HG03565 (cell line): ENCODE data around the gene SLC25A6.
"Not testable (repeated sequence)": the region's sequence is repeated elsewhere in the genome, so short reads cannot be mapped to it uniquely, and the experiment has no call there.

ENCODE experiments used
- ATAC-seq: cut with Tn5 transposase; IDR thresholded peaks from one replicate; pipeline ENCODE4 v1.9.1; 2021; ENCODE audit warnings: mild to moderate bottlenecking, moderate library complexity; ENCODE audit not compliant: unreplicated experiment

SLC25A6 gene

DNA sequence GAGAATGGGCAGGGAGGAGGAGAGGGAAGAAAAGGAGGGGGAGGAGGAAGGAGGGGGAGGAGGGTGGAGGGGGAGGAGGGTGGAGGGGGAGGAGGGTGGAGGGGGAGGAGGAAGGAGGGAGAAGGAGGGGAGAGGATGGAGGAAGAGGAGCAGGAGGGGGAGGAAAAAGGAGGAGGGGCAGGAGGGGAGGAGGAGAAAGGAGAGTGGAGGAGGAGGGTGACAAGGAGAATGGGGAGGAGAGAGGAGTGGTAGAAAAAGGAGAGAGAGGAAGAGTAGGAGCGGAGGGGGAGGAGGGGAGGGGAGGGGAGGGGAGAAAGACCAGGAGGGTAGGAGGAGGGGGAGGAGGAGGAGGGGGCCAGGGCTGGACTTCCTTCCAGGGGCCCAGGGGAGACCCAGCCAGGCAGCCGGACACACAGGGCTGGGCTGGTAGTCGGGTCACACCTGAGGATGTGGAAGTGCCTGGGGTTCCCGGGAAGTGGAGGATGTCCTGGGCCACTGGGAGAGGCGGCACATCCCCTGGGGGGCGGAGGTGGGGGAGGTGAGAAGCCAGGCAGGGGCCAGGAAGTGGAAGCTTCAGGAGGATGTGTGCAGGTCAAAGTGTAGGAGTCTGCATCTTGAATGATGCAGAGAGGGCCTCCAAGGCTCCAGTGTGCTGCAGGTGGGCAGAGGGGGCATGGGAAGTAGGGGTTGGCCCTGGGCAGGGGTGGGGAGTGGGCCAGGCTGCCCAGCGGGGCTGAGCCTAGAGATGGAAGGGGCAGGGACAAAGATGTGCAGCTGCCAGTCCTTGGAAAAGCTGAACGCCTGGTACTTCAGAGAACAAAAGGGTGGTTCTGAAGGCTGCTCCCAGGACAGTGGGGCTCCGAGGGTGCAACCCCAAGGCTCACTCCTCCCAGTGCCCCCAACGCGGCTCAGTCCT, 36.5 kb downstream of the SLC25A6 start:
- ATAC-seq: no peak

- no peak for ATAC-seq
These were observed 37.6 kb downstream of the SLC25A6 start for GRCh38 chrX:1354036-1355019.

DNA sequence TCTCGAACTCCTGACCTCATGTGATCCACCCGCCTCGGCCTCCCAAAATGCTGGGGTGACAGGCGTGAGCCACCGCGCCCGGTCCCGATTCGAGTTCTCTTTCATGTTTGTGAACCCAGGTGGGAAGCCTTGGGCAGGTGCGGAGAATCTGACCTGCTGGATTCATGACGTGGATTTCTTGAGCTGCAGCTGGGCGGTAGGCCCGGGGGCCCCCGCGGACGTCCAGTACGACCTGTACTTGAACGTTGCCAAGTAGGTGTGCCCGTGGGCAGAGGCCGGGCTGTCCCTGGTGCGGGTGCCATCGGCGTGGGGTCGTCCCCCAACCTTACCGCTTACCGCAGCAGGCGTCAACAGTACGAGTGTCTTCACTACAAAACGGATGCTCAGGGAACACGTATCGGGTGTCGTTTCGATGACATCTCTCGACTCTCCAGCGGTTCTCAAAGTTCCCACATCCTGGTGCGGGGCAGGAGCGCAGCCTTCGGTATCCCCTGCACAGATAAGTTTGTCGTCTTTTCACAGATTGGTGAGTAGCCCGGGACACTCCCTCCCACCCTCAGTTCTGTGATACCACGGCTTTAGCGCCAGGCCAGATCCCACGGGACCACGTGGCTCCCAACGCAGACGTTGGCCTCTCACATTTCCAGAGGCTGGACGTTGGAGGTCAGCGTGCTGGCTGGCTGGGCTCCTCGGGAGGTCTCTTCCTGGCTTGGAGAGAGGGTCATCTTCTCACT, 39.8 kb downstream of the SLC25A6 start:
- no peak for ATAC-seq

DNA sequence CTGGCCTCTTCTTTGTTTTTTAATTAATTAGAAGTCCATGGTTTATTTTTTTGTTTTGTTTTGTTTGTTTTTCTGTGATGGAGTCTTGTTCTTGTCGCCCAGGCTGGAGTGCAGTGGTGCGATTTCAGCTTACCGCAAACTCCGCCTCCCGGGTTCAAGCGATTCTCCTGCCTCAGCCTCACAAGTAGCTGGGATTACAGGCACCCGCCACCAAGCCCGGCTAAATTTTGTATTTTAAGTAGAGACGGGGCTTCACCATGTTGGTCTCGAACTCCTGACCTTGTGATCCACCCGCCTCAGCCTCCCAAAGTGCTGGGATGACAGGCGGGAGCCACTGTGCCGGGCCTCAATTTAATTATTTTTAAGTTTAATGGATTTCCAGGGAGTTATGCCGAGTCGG, 42.3 kb downstream of the SLC25A6 start:
- not testable (repeated sequence) for ATAC-seq

DNA sequence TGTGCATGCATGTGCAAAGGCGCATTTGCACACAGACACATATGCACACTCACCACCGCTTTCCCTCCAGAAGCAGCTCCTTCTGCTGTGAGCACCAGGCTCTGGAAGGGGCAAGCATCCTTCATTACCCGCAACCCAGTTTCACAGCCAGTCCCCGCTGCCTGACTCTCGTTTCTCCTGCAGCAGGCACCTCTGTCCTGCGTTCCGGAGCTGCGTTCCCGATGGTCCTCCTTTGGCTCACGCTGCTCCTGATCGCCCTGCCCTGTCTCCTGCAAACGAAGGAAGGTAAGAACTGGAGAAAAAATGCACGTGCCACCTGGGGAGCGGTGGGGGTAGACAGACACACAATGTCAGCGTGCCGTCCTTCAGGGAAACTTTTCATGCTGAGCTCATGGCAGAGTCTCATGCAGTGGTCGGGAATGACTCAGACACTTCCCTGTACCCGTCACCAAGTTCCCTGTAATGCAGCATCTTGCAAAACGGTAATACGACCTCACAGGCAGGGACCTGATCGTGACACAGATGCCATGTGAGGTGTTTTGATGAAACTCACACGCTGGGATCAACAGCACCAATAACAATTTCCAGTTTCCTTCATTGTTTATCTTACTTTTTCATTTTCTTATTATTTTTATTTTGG, 50.2 kb downstream of the SLC25A6 start:
- ATAC-seq: no peak

GRCh38 chrX:1336948-1337779, 54.7 kb downstream of the SLC25A6 start:
- ATAC-seq: no peak

DNA sequence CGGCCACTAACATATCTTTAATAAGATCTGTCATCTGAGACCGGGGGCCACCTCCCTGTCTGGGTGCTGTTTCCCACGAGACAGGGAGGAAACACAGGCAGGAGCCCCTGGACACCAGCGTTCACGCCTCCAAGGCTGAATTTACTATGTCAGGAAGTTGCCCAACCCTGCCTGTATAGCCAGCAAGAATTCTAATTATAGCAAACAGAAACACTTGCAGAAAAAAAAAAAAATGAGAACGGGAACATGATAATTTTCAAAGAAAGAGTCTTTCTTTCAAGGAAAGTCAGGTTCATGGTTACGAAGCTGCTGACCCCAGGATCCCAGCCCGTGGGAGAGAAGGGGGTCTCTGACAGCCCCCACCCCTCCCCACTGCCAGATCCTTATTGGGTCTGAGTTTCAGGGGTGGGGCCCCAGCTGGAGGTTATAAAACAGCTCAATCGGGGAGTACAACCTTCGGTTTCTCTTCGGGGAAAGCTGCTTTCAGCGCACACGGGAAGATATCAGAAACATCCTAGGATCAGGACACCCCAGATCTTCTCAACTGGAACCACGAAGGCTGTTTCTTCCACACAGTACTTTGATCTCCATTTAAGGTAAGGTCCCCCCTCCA, 55.5 kb downstream of the SLC25A6 start, which contains the start of gene IL3RA:
TSS of gene IL3RA (plus strand) at position 455 of the 613 bp plus-strand sequence. CDS start 4,981 bp downstream, outside the sequence.
- ATAC-seq: no peak
